HG03521 (cell line): ENCODE results near the gene RPTOR.

Experiments used
- ATAC-seq: cut with Tn5 transposase; IDR thresholded peaks from one replicate; pipeline ENCODE4 v1.9.1; 2021; ENCODE audit warnings: mild to moderate bottlenecking, moderate library complexity; ENCODE audit not compliant: unreplicated experiment

Gene RPTOR

GRCh38 chr17:80917716-80918560, 373.3 kb downstream of the RPTOR start:
- ATAC-seq, result no peak

DNA sequence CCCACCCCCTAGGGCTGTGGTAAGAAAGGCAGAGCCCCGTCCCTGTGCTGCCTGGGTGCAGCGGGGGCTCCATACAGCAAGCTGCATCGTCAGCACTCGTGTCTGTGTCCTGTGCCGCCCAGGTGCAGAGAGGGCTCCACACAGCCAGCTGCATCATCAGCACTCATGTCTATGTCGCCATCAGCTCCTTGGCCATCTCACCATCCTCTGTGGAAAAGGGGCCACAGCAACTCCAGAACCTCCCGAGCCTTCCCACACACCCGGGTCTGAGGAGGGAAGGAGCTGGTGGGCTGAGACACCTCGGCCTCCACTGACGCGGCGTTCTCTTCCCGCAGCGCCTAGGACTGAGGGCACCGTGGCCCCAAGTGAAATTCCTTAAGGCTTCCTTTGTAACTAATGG, 374.1 kb downstream of the RPTOR start:
- no peak for ATAC-seq

- ATAC-seq, result no peak
Observed at GRCh38 chr17:80919331-80920311, 375.0 kb downstream of the RPTOR start.

GRCh38 chr17:80920441-80920840, 375.8 kb downstream of the RPTOR start:
- ATAC-seq, result no peak

DNA sequence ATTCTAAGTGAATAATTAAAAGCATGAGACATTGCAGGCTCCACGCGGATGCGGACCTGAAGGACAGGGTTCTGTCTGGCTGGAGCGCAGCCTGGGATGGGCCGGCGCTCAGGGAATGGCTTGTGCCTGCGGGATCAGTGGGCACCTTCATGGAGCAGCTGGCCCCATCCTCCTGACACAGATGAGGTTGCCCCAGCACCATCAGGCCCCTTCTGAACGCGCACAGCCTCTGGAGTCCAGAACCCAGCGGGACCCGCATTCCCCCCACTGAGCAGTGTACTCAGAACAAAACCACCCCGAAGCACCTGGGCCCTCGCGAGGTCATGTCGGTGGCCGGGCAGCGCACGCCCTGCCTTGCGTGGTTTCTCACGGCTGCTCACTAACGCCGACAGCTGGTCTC, 376.5 kb downstream of the RPTOR start:
- no peak for ATAC-seq

GRCh38 chr17:80921741-80922579, 377.3 kb downstream of the RPTOR start:
- no peak for ATAC-seq

GRCh38 chr17:80922580-80923160, 378.0 kb downstream of the RPTOR start:
- no peak for ATAC-seq

GRCh38 chr17:80923211-80924110, 378.8 kb downstream of the RPTOR start:
- ATAC-seq, result no peak

GRCh38 chr17:80924111-80924806, 379.6 kb downstream of the RPTOR start:
- ATAC-seq, result no peak

DNA sequence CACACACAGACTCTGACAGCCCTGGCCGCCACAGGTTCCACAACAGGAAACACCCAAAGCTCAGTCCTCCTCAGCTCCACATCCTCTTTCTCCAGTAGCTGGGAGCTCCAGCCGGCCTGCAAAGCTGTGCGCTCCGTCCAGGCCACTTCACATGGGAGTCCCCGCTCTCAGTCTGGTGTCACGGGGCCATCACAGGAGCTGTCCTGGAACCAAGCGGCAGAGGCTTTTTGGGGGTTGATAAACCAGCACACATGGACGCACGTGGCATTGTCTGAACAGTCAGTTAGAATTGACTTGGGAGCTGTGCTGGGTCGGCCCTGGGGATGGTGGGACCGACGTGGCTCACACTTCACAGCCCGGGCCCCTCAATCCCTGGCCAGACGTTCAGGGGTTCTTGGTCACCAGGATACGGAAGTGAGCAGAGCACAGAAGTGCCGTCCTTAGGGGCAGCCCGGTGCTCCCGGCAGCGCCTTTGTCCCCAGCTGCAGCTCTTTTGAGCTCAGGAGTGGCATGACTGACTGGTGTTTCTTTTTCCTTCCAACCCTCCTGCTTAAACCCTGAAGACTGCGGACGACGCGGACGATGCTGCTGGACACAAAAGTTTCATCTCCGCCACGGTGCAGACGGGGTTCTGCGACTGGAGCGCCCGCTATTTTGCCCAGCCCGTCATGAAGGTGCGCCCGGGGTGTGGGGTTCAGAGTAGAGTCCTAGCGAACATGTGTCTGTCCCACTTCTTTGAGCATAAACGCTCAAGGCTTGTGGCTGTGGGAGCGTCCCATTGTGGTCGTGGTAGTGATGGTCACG, 380.4 kb downstream of the RPTOR start:
- ATAC-seq, result no peak

DNA sequence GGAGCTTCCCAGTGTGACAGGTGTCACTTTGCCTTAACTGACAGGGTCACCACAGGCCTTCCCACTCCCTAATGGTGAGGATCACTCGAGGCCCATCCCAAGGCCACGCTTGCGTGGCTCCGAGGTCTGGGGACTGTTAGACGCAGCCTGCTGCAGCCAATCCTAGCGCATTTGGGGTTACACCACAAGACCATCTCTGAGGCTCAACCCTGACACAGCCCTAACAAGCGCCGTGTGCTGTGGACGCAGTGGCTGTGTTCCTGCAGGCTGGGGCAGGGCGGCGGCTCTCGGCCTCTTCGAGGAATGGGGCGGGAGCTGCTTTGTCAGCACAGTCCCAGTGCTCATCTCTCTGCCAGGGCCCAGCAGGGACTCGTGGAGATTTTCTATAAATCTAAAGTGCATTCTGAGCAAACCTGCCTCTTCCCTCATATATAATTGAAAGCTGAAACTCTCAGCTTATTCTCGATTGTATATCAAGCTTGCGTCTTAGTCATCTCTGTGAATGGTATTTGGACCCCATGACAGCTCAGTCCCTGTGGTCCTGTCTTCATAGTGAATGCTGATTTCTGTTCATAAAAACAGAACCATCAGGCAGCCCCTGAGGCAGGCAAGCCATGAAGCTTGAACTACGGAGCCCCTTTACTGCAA, 381.2 kb downstream of the RPTOR start:
- no peak for ATAC-seq

DNA sequence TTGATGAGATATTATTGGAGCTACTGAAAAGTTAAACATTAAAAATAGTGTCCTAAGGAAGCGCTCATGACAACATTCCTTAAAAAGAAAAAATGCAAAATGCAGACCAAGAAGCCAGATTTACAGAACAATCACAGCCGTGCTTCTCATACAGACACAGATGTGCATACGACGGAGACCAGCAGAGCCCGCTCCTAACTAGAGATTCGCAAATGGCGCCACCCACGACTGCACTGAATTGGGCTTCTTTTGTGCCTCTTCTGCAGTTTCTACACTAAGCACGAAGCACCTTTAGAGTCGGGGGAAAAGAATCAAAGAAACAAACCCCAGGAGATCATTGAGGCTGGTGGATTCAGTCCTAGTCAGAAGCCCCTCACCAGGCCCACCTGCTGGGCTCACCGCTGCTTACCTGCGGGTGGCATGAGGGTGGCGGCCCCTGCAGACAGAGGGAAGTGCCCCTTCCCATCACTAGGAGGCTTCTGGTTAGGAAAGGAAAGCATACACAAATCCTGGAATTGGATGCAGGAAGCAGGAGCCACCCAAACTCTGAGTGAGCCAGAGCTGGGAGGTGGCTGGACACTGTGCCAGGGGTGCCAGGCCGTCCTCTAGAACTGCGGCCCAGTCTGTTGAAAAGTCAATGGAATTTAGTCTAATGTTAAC, 382.1 kb downstream of the RPTOR start:
- no peak for ATAC-seq

DNA sequence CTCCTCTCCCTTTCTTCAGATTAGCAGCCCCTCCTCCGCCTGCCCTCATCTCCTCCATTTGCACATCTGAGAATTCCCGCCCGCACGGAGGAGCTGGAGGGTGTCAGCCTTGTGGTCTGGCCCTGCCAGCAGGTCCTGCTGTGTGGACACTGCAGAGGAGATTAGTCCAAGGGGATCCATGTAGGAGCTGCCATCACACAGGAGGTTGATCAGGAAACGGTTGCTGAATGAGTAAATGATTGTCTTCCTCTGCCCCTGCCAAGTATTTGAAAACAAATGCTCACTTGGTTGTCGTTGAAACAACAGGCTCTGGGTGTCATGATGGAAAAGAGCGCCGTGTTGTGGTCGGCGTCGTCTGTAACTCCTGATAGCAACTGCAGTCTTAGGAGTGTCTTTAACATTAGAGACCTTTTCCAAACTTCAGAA, 383.2 kb downstream of the RPTOR start:
- no peak for ATAC-seq

GRCh38 chr17:80929449-80929848, 384.8 kb downstream of the RPTOR start:
- no peak for ATAC-seq

DNA sequence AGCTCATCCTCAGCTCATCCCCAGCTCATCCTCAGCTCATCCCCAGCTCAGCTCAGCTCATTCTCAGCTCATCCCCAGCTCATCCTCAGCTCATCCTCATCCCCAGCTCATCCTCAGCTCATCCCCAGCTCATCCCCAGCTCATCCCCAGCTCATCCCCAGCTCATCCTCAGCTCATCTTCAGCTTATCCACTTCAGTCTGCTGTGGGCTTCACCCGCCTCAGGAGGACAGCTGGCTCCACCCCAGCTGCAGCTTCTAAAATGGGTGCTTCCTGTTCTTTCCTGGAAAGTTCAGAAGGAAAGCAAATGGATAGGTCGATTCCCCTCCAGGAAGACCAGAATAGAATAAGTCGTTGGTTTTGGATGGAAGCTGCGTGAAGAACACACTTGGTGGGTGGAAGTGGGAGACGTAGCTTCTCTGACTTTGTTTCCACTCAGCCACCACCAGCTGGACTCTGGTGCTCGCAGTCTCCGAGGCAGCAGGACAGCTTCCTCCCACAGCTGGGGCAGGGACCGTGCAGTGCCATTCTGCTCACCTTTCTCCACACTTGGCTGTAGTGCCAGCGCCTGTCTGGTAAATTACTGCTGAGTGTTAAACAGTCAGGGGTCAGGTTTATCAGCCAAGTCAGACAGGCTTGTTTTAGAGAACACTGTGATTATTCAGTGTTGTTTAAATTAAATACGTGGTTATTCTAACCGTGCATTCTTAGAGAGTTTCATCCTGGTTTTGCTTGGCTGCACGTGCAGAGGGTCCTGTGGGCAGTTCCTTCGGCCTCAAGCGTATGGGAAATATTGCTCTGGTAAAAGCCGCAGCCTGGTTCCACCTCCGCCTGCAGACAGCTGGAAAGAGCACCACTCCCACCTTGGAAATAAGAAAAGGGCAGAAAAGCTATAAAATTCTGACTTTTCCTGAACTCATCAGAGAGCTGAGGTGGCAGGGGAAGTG, 386.0 kb downstream of the RPTOR start:
- no peak for ATAC-seq
